WI38 (cell line): Measurements from ENCODE around the gene HLA-DQA1.

Experiments
- H3K4me3 ChIP-seq: 2 replicates; pipeline ENCODE4 v1.5.1; 2011; ENCODE audit warnings: low read depth, mild to moderate bottlenecking, control low read depth, low read length
- CTCF ChIP-seq: IDR thresholded peaks from 2 replicates; pipeline ENCODE4 v1.5.1; 2012; ENCODE audit warnings: low read depth, mild to moderate bottlenecking, control low read depth, low read length

HLA-DQA1 gene

GRCh38 chr6:32603888-32604287, 33.3 kb upstream of the HLA-DQA1 start:
- H3K4me3 ChIP-seq, result no peak overlapping the region
- no peak for TF ChIP-seq CTCF

- no peak for TF ChIP-seq CTCF
- no peak overlapping the region for H3K4me3 ChIP-seq
Observed at GRCh38 chr6:32604434-32604877, 32.8 kb upstream of the HLA-DQA1 start.

GRCh38 chr6:32607263-32607987, 29.8 kb upstream of the HLA-DQA1 start:
- H3K4me3 ChIP-seq, result no peak overlapping the region
- no peak for TF ChIP-seq CTCF

- no peak overlapping the region for H3K4me3 ChIP-seq
- no peak for TF ChIP-seq CTCF
Observed at GRCh38 chr6:32607988-32608298, 29.3 kb upstream of the HLA-DQA1 start.

- no peak overlapping the region for H3K4me3 ChIP-seq
- TF ChIP-seq CTCF, result no peak
Observed at GRCh38 chr6:32608362-32608761, 28.8 kb upstream of the HLA-DQA1 start.

GRCh38 chr6:32609391-32609730, 27.8 kb upstream of the HLA-DQA1 start:
- TF ChIP-seq CTCF, result no peak
- no peak overlapping the region for H3K4me3 ChIP-seq

GRCh38 chr6:32609731-32610640, 27.2 kb upstream of the HLA-DQA1 start:
- H3K4me3 ChIP-seq, result no peak overlapping the region
- TF ChIP-seq CTCF, result no peak
